NCI-H1694 (cell line): ENCODE results near the gene ABCC1.

Source experiments
- DNase-seq: peaks from one replicate; lab custom pipeline; 2025; lab: John Stamatoyannopoulos, UW

ABCC1 gene

DNA sequence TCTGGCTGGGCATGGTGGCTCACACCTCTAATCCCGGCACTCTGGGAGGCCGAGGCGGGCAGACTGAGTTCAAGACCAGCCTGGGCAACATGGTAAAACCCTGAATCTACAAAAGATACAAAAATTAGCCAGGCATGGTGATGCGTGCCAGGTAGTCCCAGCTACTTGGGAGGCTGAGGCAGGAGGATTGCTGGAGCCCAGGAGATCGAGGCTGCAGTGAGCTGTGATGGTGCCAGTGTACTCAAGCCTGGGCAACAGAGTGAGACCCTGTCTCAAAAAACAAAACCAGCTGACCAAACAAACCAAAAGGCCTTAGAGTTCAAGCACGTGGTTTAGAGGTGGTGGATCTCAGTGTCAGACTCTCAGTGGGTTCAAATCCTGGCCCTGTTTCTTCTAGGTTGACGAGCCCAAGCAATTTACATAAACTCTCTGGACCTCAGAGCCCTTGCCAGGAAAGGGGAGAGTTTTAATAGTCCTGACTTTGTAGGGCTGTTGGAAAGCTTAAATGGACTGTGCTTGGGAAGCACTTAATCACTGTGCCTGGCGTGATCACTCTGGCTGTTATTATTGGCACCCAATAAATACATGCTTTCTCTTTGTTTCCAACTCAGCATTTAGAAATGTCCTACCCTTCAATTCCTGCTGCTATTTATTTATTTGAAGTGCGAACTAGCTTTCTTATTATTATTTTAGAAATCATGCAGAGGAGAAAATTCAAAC is 44.7 kb downstream of the ABCC1 start:
- no peak for DNase-seq

- DNase-seq, result peak; percentile 12
Observed at GRCh38 chr16:15996432-15997109, 47.2 kb downstream of the ABCC1 start.

DNA sequence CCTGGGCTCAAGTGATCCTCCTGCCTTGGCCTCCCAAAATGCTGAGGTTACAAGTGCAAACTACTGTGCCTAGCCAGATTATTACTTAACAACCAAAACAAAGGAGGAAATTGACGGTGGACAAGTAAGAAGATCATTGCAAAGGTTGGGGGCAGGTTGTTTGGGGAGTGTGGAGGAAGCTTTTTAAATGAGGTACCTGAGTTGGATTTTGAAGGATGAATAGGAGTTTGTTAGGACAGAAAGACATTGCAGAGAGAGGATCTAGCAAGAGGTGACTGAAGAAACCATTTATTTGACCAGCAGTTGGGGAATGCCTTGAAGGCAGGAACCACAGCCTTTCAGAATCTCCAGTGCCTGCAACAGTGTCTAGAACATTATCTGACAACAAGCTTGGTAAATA is 51.3 kb downstream of the ABCC1 start:
- DNase-seq, result no peak

DNA sequence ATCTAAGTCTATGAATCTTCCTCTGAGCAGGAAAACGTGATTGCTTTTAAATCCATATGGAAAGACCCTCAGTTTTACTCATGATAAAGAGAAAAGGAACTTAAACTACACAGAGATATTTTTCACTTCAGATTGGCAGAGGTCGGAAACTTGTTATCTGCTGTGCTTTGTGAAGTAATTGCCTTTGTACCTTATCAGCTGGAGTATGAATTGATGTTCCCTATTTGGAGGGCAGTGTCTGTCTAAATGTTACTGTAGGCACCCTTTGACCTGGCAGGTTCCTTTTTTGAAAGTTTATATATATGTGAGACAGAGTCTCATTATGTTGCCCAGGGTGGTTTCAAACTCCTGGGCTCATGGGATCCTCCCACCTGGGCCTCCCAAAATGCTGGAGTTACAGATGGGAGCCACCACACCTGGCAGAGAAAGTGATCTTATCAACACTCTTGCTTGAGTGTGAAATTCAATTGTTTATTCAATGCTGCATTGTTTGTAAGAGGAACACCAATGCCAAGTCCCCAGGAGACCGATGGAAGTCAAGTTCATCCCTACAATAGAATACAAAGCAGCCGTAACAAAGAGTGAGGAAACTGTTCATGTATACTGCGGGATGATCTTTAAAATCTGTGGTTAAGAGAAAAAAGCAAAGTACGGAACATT is 52.3 kb downstream of the ABCC1 start:
- DNase-seq, result no peak

DNA sequence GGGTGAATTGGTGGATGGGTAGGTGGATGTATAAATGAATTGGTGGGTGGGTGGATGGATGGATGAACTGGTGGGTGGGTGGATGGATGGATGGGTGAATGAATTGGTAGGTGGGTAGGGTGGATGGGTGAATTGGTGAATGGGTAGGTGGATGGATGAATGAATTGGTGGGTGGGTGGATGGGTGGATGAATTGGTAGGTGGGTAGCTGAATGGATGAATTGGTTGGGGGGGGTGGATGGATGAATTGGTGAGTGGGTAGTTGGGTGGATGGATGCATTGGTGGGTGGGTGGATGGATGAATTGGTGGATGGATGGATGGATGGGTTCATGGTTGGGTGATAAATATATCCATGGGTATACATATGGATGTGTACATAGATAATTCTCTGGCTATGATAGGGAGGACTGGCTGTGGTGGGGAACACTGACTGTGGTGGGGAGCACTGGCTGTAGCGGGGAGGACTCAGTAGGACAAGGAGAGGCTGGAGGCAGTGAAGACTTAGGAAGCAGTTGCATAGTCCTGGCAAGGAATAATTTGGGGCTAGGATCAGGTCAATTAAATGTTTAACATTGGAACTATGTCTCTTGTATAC is 54.4 kb downstream of the ABCC1 start:
- no peak for DNase-seq

DNA sequence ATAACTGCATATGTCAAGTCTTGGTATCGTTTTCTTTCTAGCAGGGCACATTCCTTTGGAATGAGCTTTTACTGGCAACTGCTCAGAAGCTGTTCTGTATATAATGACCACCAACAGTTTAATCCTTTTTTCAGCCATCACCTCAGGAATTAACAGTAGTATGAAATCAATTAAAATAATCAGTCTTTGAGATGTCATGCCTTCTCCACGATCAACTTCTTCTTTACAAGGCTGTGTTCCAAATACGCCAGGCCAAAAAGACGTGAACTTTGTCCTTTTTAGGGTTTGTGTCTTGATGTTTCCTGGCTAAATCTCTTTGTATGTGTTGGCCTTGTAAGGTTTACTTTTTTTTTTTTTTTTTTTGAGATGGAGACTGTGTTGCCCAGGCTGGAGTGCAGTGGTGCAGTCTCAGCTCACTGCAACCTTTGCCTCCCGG is 54.9 kb downstream of the ABCC1 start:
- DNase-seq, result no peak

GRCh38 chr16:16005721-16006120 is 56.3 kb downstream of the ABCC1 start:
- DNase-seq, result no peak

DNA sequence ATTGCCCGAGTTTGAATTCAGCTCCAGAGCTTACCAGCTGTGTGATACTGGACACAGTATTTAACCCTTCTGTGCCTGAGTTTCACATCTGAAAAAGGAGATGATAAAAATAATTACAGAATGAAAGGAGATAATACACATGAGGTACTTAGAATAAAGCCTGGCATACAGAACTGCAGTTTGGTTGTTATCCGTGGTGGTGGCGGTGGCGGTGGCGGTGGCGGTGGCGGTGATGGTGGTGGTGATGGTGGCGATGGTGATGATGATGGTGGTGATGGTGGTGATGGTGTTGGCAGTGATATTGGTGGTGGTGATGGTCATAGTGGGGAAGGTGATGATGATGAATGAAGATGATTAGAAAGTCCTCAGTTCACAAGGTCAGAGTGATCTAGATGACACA is 57.2 kb downstream of the ABCC1 start:
- no peak for DNase-seq

DNA sequence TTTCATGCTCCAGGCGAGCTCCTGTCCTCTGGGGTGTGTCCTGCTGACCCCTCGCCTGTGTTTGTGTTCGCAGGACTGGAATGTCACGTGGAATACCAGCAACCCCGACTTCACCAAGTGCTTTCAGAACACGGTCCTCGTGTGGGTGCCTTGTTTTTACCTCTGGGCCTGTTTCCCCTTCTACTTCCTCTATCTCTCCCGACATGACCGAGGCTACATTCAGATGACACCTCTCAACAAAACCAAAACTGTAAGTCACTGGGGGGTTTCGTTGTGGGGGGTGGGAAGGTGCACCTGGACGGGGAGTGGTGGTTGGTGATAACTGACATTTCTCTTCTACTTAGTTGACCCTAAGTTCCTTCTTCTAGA is 58.3 kb downstream of the ABCC1 start:
- DNase-seq, result no peak

DNA sequence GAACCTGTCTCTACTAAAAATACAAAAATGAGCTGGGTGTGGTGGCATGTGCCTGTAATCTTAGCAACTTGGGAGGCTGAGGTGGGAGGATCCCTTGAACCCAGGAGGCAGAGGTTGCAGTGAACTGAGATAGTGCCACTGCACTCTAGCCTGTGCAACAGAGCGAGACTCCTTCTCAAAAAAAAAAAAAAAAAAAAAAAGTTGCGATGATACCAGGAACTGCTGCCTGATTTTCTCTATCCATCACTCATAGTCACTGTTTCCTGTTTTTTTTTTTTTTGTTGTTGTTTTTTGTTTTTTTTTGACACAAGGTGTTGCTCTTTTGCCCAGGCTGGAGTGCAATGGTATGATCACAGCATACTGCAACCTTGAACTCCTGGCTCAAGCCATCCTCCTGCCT is 59.2 kb downstream of the ABCC1 start:
- DNase-seq, result no peak

DNA sequence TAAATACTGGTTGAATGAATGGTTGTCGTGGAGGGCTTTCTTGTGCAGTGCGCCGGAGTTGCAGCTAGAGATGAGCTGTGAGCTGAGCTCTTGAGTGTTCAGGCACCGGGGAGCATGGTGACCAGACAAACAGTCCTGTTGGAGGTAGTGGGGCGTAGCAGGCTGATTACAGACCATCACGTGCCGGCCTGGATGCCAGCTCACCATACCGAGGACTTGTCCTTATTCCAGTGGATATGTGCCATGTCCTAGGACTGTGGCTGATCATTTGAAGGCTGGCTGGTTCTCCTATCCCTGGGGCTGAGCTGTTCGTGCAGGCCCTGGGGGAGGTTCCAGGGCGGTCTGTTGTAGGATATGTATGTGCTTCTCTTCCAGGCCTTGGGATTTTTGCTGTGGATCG is 60.0 kb downstream of the ABCC1 start:
- no peak for DNase-seq

- DNase-seq, result no peak
Observed at GRCh38 chr16:16010194-16010593, 60.8 kb downstream of the ABCC1 start.

- no peak for DNase-seq
Observed at GRCh38 chr16:16012144-16012543, 62.7 kb downstream of the ABCC1 start.

- no peak for DNase-seq
Observed at GRCh38 chr16:16013812-16014211, 64.4 kb downstream of the ABCC1 start.

DNA sequence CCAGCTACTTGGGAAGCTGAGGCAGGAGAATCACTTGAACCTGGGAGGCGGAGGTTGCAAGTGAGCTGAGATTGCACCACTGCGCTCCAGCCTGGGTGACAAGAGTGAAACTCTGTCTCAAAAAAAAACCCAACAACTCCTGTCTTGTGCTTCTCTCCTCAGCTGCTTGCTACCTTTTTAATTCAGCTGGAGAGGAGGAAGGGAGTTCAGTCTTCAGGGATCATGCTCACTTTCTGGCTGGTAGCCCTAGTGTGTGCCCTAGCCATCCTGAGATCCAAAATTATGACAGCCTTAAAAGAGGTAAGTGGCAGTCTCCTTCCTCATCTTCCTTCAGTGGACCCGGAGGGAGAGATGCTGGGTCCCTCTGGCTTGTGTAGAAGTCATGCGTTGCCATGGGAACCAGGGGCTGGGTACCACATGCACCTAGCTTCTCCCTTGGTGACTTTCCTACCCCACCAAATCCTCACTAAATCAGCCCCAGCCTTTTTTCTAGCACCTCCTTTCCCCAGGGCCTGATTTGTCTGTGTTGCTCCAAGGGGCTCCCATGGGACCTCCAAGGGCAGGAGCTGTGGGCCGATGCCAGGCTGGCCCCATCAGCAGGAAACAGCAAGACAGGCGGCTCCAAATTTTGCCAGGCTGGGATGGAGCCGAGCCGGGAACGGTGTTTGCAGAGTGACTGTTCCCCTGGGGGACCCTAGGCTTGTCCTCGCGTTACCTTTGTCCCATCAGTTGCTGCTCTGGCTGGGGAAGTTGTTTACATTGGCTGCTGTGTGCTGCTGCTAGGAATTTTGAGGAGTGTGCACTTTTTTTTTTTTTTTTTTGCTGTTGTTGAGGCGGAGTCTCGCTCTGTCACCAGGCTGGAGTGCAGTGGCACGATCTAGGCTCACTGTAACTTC is 65.2 kb downstream of the ABCC1 start:
- DNase-seq, result peak; percentile 93

DNA sequence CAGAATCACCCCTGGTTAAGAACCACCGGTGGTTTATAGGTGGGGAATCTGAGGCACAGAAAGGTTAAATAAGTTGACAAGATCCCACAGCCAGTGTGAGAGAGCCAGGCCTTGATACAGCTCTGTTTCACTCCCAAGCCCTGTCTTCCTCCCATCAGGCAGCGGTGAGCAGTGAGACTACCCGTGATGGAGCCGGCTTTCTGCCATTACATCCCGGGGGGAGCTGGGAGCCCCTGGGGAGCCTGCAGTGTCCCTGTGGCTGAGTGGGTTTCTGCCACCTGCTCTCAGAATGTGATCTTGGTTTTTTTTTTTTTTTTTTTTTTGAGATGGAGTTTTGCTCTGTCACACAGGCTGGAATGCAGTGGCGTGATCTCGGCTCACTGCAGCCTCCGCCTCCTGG is 66.4 kb downstream of the ABCC1 start:
- DNase-seq, result no peak

GRCh38 chr16:16016388-16016964 is 67.1 kb downstream of the ABCC1 start:
- no peak for DNase-seq

- no peak for DNase-seq
Observed at GRCh38 chr16:16017812-16018211, 68.4 kb downstream of the ABCC1 start.

DNA sequence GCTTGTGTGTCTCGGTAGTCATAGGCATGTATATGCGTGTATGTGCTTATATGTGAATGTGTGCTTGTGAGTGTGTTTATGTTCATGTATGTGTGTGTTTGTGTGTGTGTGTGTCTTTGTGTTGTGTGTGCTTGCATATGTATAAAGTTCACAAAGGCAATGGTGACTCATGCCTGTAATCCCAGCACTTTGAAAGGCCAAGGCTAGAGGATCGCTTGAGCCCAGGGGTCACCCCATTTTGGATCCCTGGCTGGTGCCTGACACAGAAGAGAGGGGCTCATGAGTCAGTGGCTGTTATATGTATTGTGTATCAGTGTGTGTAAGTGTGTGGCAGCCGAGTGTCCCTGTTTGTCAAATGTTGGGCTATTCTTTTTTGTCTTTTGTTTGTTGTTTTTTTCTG is 69.3 kb downstream of the ABCC1 start:
- no peak for DNase-seq

- no peak for DNase-seq
Observed at GRCh38 chr16:16019488-16019887, 70.1 kb downstream of the ABCC1 start.

GRCh38 chr16:16020291-16020690 is 70.9 kb downstream of the ABCC1 start:
- DNase-seq, result no peak

GRCh38 chr16:16021020-16021419 is 71.6 kb downstream of the ABCC1 start:
- no peak for DNase-seq
